HUDEP-2 (cell line): ENCODE data around the gene METTL24.
"Not testable (repeated sequence)": the region's sequence is repeated elsewhere in the genome, so short reads cannot be mapped to it uniquely, and the experiment has no call there.

Experiments used
- DNase-seq, 76 experiments: peaks; one replicate each; lab custom pipeline; 2025; ENCODE audit not compliant: unreplicated experiment in 76 of 76; lab: John Stamatoyannopoulos, UW

The METTL24 gene

DNA sequence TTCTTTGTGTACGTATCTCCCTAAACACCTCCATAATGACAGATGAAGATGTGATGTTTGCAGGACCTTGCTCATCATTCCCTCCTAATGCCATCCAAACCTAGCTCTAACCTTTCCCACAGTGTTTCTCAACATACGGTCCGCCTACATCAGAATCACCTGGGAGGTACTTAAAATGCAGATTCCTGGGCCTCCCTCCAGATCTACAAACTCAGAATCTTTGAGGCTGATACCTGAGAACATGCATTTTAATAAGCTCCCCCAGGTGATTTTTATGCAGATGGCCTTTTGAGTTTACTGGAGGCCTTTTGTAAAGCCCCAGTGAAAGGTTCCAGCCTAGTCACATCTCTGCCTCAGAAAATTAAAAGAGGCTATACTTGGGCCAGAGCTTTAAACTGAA is 40.5 kb downstream of the METTL24 start:
- no peak for DNase-seq

DNA sequence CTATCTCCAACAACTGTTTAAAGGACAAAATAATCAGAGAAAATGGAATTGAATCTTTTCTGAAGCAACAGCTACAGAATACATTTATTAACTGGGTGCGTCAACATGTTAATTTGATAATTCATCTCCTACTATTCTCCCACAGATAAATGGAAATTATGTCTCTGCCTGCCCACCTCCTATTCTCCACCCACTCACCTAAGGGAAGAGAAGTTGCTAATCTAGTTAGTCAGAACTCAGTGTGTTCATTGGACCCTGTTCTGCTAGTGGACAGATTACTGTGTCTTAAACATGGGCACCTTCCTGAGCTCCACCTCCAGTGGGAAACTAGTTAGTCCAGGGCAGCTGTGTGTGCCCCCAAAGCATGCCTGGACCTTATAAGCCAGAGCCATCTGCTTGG is 41.0 kb downstream of the METTL24 start:
- DNase-seq, result no peak

DNA sequence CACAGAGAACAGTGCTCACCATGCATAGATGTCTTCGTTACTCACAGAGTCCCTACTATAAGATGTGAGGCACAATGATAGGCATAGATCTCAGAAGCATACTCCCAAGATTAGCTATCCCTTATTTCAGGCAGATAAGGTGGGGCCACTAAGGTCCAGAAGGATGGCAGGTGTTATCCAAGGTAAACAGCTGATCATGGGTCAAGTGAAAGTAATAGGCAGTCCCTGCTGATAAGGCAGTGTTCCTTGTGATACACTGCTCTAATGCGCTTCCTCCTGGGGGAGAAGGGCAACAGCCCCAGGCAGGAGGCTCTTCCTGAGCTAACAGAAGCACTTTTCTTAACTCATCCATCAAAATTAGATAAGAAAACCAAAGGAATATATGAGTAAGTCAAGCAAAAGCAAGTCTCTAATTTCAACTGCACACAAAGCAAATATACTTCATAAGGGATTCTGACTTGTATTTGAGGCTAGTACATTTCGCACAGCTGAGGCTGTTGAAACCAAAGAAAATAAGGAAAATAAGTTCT is 42.2 kb downstream of the METTL24 start:
- DNase-seq, result no peak

DNA sequence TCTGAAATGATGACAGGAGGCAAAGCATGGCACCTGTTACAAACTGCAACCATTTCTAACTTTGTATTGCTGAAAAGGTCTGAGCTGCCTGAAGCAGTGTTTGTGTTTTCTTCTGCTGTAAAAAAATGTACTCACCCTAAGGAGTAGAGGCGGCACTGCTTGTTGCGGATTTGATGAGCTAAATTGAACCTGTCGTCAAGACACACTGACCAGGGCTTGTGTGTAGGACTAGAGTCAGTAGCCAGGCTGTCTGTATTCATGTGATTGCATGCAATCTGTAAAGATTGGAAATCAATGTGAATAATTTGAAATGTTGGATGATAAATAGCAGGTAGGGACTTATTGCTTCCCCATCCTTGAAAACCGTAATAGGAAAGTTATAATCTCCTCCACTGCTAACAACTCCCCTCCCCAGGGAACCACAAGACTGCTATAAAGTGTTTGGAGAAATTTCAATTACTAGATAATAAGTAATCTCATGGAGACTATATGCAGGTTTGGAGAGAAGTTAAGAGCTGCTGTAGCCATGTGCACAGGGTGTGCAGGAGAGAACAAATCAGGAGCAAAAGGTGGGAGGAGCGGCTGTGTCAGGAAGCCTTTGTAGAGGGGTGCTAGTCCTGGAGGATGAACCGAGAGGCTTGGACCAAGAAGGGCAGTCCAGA is 42.8 kb downstream of the METTL24 start:
- DNase-seq, result no peak

DNA sequence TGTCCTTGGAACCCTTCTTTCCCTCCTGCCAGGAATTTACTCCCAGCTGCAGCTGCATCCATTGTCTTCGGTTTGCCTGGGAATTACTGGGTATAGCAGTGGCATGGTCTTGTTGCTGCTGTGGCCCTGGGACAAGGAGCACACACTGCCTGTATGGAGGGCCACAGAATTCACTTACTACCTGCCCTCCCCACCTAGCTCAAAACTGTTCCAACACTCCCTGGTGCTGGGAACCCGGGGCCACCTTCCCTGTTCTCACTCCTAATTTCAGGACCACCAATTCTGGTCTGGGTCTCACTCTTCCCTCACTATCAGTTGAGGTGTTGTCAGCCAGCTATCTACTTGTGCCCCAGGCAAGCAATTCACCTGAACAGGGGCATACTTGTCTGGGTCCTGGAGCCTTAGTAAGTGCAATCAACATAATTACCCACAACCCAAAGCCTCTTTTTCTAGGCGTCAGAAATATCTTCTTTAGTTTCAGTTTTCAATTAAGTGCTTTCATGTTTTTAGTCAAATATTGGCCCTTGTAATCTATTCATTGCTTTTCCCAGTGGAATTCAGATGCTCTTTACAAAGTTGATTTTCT is 47.2 kb downstream of the METTL24 start:
- no peak for DNase-seq

DNA sequence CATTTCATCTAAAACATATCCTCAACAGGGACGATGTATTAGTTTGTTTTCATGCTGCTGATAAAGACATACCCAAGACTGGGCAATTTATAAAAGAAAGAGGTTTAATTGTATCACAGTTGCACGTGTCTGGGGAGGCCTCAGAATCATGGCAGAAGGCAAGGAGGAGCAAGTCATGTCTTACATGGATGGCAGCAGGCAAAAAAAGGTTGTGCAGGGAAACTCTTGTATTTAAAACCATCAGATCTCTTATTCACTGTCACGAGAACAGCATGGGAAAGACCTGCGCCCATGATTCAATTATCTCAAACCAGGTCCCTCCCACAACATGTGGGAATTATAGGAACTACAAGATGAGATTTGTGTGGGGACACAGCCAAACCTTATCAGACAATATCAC is 48.7 kb downstream of the METTL24 start:
- DNase-seq, result not testable (repeated sequence)

DNA sequence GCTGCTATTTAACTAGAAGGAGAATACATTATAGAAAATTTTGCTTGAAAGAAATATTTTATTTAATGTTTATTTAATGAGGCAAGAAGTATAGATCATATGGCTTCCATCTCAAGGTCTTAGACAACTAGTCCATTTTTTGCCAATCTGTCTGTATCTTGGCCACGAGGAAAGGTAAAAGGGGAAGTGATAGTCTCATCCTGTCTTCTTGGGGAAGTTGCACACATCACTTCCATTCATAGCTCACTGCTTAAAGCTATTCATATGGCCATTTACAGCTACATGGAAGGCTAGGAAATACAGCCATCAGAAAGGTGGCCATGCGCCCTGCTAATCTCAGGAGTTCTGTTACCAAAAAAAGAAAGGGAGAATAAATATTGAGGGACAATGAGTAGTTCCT is 50.8 kb downstream of the METTL24 start:
- no peak for DNase-seq

DNA sequence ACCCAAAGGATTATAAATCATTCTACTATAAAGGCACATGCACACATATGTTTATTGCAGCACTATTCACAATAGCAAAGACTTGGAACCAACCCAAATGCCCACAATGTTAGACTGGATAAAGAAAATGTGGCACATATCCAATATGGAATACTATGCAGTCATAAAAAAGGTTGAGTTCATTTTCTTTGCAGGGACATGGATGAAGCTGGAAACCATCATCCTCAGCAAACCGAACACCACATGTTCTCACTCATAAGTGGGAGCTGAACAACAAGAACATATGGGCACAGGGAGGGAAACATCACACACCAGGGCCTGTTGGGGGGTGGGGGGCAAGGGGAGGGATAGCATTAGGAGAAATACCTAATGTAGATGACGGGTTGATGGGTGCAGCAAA is 52.3 kb downstream of the METTL24 start:
- DNase-seq, result not testable (repeated sequence)

DNA sequence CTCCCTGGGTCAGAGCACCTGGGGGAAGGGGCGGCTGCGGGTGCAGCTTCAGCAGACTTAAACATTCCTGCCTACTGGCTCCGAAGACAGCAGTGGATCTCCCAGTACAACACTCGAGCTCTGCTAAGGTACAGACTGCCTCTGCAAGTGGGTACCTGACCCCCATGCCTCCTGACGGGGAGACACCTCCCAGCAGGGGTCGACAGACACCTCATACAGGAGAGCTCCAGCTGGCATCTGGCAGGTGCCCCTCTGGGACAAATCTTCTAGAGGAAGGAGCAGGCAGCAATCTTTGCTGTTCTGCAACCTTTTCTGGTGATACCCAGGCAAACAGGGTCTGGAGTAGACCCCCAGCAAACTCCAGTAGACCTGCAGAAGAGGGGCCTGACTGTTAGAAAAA is 54.5 kb downstream of the METTL24 start:
- not testable (repeated sequence) for DNase-seq

DNA sequence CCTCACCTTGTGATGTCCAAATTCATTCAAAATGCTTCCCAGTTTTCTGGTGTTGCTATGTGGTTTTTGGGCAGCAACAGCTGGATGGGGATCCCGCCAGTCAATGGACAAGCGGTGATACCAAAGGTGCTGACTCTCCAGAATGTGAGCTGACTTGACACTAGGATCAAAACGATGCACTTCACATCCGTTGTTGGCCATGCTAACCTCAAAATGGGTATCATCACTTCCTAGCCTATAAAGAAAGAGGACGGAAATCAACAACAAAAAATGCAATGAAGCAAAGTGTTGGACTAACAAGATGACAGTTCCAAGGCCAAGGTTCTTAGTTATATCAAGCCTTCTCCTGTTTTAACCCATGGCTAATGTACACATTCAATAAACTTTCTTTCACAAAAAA is 59.2 kb downstream of the METTL24 start:
- DNase-seq, result no peak

DNA sequence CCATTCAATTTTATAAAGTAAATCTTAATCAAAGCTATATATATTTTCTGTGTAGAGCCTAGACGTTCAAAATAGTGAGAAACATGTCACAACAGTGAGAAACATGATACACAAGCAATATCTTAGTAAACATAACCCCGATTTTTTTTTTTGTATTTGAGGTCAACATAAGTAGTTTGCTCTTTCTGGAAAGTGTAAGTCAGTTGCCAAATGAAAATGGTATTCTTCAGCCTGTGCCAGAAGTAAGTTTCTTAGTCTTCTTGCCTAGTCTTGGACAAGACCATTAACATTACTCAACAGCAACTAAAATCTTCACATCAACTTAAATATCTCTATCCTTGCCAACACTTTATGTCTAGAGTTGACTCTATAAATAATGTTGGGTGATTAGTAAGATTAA is 59.7 kb downstream of the METTL24 start:
- DNase-seq, result no peak

DNA sequence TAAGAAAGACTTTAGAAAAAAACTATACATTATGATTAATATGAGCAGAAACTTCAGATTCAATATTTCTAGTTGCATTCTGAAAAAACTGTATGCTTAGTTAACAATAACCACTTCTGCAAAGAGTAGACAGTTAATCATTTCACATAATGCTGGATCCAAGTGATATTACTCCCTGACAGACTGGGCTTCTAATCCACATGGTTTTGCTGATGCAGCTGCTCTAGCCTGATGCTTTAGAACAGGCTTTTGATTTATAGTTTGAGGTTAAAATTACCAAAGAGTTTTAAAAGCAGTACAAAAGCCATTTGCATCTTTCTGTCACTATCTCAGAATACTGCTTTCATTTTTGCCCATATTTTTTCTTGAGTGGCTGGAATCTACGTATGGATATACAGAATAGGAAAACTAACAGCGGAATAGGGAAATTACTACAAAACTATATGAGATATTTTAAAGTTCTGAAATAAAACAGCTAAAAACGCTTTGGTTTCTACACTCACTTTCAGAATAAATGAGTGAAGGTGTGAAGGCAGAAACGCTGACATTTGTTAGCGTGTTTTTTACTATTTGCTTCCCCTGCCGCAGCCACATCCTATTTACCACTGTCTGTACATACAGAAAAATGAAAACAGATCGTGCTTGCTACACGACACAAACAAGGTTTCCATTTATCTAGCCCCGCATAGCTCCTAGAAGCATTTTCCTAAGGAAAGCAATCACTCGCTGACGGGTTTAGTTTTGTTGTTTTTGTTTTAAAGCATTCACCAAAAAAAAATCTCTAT is 61.7 kb downstream of the METTL24 start:
- DNase-seq, result no peak

DNA sequence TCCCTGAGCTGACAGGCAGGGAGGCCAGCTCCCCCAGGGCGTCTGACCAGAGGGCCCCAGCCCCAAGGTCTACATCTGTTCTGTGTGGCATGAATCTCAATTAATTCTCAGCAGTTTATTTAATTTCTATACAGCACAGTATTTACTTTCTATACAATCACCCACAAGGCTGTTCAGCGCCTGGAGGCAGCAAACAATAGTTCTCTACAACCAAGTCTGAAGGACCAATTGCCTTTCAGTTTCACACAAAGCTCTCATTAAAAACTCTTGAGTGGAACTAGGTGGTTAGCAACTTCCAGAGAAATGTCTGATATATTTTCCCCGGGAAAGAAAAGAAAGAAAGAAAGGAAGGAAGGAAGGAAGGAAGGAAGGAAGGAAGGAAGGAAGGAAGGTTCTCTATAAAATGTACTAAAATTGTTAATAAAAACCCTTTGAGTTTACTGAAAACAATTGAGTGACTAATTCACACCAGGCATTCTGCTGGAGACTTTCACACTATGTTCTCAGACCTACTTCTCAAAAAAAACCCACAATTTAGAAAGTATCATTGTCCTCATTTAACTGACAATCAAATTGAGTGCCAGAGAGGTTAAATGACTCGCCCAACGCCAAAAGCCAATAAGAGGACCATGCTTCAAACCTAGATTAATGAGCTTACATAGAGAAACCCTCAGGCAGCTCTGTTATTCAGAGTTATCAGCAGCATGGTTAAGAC is 62.5 kb downstream of the METTL24 start:
- no peak for DNase-seq

DNA sequence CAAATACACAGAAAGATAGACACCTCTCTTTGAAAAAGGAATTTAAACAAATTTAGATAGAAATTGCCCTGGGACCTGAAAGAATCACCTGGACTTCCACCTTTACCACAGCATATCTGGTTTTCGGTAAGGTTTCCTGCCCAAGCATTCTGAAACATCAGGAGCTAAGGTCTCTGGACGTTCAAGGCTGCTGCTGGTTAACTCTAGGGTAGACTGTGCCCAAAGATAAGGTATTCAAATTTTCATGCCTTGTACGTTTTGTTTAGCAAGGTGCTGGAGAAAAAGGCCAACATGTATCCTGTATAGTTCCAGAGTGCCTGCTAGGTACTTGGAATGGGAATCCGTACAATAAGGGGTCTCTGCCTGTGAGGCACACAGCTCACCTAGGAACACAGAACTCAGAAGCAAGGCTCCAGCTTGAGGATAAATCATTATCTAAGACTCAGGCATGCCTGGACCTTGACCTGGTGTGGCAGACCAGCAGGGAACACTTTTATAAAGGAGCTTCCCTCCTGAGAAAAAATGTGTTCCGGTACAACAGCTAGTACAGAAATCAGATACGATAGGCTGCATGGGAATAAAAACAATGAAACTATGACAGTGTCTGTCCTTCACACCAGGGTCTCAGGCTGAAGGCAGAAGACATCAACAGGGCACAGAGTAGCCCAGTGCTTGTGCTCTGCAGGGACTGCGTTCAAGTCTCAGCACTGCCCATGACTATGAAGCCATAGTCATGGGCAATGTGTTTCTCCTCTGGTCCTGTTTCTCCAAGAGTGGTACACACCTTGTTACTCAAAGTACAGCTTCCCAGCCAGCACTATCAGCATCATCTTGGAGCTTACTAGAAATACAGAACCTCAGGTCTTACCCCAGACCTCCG is 70.4 kb downstream of the METTL24 start:
- DNase-seq, result no peak

DNA sequence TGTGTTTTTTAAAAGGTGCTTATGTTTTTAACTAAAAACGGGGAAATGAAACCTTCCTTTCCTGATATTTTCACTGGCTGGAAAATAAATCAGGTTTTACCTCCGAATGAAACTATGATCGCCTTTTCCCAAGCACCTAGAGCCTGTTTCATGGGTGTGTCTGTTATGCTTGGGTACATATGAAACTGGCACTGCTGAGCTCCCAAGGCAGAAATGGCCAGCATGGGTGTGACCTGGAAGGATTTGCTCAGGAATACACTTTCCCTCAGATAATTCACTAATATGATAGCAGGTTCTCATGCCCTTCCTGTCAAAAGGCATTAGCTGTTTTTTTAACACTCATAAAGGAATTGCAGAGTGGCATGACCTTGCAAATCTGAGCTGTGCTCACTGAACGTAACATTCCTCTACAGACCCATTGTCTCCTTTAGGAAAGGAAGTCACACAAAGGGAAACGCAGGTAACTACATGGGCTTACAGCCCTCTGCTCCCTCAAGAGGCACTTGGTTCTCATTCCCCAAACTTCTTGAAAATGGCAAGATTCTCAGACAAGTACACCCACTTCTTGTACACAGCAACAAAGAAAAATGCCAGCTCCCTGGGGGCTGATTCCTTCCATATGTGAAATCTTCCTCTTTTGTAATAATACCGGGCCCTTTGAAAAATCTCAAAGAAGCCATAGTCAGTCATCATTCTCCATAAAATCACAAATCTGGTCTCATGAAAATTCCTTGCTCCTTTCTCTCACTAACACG is 72.7 kb downstream of the METTL24 start:
- no peak for DNase-seq

DNA sequence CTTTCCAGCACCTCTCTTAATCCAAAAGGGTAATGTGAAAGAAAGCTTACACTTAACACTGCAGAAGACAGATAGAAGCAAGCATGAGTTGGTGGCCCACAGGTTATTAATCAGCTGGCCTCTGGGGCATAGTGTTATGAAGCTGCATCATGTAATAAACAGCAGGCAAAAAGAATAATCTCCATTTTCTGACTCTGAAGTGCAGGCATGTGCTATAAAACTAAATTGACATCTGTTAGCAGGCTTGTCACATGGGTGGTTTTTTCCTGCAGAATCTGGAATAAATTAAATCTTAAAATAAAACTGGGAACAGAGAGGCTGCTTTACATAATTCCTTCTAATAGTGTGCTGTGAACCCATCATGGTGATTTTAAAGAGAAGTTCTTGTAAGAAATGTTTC is 73.3 kb downstream of the METTL24 start:
- DNase-seq, result no peak

DNA sequence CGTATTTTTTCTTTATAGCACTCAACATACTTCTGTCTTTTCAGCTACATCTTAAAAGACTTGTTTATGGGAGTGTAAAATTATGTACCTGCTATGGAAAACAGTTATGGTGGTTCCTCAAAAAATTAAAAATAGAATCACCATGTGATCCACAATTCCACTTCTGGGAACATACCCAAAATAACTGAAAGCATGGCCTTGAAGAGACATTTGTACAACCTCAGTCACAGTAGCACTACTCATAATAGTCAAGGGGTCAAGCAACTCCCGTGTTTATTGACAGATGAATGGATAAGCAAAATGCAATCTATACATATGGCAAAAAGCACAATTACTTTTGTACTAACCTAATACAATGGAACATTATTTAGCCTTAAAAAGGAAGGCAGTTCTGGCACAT is 74.5 kb downstream of the METTL24 start:
- DNase-seq, result no peak

DNA sequence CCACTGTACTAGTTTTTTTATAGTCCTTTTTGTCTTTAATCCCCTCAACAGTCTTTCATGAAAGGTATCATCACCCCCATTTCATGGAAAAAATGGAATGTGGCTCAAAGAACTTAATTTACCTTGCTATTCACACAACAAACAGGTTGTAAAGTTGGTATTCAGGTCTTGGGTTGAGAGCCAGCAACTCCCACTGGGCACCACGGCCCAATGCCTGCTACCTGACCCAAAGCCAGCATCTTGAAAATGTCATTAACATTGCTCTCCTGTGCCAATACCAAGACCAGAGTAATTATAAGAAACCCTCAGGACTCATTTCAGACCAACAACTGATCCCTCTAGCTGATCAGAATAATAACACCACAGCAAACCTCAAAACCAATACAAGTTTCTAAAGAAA is 75.7 kb downstream of the METTL24 start:
- no peak for DNase-seq

DNA sequence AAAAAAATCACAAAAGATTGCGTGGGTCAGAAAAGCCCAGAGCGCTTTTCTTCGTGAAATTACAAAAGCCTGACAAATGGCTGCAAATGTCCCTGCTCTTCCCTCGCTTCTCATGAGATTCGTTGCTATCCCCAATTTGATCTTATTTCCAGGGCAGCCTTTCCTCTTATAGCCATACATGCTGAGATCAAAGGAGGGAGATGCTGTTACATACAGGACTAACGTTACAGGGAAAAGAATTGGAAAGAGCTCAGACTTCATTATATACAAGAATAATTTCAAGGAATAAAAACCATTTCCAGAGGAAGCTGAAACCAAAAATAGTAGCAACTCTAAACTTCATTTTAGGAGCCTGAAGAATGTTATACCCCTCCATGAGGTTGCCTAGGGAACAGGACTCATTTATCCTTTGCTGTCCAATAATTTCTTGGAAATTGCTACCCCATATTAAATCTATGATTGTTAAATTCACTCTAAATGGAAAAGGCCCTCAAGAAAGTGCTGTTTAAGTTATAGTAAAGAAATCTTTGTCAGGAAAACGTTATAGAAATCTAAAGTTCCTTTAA is 81.0 kb downstream of the METTL24 start:
- DNase-seq, result no peak
